ENCODE results near the gene UQCRC1.

GRCh38 chr3:48625600-48625999 lies 16.2 kb upstream of the UQCRC1 start:
- TF ChIP-seq CTCF (IDR thresholded peaks at IDR 0.05; ENCODE audit: low read depth, low read length, poor library complexity, severe bottlenecking) (no peak), EZH2phosphoT487 (IDR thresholded peaks at IDR 0.05; ENCODE audit: borderline replicate concordance, low read length) (no peak)
